Hematopoietic multipotent progenitor cell treated with erythropoietin and hydrocortisone succinate and interleukin-3 and kit ligand, for 4 days (in vitro differentiated cells): ENCODE data around the gene STIL.
"Not testable (repeated sequence)": the region's sequence is repeated elsewhere in the genome, so short reads cannot be mapped to it uniquely, and the experiment has no call there.

Experiments
- DNase-seq: peaks from one replicate; pipeline ENCODE4 v3.0.0-alpha.2; 2015

STIL gene

DNA sequence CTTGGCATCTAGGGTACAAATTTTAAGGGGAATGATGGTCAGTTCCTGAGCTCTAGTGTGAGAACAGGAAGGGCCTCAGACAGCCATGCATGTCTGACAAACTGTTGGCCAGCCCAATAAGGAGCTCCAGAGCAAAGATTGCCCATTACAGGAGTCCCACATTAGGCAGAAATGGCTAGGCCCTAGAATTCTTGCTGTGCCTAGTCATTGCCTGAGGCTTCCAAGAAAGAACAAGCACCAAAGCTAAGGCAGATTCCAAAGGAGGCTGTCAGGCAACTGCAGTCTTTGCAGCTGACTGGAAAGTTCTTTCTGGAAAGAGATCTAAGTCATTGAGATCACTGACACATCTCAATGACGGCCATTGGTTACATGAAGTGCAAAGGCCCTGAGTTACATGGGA, 3.9 kb upstream of the STIL start:
- DNase-seq = no peak

DNA sequence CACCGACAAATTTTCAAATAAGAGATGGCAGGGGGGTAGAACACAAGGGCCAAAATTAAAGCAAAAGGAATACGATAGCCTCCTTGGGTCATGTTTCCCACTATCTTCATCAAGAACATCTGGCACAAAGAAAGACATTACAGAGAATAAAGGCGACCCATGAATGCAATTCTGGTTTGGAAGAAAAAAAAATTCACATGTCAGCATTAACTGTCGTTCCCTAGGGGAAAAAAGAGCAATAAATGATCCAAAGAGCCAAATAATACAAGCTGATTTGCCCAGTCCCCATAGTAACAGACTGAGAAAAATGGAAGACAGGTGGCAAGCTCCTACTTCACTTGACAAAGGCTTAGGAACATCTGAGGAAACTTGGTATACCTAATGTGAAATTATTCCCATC, 4.5 kb downstream of the STIL start:
- DNase-seq = no peak

DNA sequence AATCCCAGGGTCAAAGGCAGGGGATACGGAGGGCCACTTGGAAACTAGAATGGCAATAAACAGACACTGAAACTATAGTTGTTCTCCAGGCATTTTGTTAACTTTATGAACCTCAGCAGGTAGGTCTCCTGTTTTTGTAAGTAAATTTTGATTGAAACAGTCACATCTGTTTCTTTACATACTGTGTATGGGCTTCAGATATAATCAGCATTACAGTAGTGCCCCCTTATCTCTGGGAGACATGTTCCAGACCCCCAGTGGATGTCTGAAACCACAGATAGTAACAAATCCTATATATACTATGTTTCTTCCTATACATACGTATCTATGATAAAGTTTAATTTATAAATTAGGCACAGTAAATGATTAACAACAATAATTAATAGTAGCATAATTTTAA, 11.5 kb downstream of the STIL start:
- DNase-seq = peak; percentile 11

DNA sequence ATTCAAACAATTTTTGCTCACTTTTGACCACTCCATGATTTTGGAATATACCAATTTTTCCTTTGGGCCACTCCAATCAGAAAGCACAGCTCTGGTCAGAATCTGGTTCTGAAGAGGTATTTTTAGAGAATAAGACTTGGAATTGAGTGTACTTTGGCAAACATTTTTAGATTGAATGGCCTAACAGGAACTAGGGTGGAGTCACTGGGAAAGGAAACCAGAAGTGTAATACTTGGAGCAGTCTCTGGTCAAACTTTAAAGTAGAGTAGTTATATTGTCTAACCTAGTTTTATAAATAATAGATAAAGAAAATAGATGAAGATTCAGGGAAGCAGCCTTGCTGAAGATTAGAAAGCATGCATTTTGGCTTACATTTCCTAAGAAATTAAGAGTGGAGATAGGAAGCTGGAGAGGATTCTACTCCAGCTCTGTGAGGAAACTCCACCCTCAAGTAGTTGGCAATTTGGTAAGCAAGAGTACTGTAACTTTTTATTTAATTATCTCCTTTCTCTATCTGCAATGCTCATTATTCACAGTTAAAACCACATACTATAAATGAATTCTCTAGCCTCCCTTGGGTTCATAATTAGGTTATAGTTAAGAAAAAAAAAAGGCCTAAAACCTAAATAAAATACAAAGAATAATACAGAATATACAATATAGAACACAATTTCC, 15.8 kb downstream of the STIL start:
- no peak for DNase-seq

DNA sequence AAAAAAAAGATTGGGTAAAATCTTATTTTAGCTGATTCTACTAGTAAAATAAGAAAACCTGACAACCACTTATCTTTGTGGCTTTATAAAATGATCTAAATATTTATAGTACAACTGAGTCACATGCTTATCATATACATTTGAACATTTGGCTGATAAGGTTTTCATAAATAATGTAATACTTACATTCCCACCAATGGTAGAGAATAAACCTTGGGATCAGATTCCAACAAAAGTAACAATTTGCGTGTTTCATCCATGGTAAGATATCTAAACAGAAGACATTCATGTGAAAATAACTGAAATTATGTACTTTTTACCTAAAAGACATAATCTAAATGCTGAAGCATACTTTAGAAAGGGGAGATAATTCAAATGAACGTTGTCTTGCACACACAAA, 18.4 kb downstream of the STIL start:
- no peak for DNase-seq

DNA sequence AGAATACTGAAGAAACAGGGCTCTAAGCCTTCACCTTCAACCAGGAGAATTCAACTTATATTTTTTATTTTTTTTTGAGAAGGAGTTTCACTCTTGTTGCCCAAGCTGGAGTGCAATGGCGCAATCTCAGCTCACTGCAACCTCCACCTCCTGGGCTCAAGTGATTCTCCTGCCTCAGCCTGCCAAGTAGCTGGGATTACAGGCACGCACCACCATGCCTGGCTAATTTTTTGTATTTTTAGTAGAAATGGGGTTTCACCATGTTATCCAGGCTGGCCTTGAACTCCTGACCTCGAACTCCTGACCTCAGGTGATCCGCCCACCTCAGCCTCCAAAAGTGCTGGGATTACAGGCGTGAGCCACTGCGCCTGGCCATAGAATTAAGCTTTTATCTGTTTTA, 19.1 kb downstream of the STIL start:
- DNase-seq = not testable (repeated sequence)

DNA sequence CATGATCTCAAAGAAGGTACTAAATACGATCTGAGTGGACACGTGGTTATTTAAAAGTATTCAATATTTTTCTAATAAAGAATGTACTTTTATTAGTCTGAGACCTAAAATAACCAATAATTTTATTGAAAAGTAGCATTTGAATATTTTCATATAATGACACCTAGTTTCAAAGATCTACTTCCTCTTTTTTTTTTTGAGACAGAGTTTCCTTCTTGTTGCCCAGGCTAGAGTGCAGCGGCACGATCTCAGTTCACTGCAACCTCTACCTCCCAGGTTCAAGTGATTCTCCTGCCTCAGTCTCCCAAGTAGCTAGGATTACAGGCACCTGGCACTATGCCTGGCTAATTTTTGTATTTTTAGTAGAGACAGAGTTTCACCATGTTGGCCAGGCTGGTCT, 25.8 kb downstream of the STIL start:
- peak; percentile 54 for DNase-seq

DNA sequence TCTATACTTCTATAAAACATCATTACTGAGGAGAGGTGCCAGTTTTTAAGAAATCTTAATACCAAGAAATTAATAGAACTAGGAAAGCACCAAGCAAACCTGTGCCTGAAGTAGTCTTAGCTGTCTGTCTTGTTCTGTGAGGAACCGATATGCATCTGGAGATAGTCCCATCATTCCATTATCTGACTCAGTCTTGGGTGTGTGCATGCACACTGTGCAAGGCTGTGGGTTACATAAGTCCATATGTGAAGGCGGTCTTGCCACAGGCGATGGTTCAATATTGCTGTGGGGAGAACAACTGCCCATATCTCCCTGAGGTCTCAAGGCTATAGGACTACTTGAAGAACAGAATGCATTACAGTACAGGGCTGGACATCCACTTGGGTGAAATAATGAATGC, 33.8 kb downstream of the STIL start:
- DNase-seq = no peak

DNA sequence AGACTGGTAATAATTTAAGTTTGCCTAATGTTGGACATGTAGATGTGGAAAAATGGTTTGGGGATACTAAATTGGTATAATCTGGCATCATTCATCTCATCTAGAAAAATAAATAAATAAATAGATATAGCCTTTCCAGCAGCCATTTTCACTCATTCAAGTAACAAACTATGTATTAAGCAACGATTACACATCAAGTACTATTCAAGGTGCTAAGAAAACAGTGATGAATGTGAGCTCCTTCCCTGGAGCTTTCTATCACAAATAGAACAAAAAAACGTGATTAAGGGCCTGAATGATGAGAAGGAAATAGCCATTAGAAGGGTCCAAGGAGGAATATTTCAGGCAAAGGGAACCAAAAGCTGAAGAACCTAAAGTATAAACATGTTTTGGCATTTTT, 37.1 kb downstream of the STIL start:
- no peak for DNase-seq

DNA sequence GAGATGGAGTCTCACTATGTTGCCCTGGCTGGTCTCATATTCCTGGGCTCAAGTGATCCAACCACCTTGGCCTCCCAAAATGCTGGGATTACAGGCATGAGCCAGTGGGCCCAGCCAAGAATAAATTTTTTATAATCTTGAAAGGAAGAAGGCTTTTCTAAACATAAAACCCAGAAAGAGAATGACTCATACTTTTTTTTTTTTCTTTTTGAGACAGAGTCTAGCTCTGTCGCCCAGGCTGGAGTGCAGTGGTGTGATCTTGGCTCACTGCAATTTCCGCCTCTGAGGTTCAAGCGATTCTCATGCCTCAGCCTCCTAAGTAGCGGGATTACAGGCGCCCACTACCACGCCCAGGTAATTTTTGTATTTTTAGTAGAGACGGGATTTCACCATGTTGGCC, 38.1 kb downstream of the STIL start:
- not testable (repeated sequence) for DNase-seq

DNA sequence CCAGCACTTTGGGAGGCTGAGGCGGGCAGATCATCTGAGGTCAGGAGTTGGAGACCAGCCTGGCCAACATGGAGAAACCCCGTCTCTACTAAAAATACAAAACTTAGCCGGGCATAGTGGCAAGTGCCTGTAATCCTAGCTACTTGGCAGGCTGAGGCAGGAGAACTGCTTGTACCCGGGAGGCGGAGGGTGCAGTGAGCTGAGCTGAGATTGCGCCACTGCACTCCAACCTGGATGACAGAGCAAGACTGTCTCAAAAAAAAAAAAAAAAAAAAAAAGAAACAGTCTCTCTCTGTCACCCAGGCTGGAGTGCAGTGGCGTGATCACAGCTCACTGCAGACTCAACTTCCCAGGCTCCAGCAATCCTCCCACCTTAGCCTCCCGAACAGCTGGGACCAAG, 48.4 kb downstream of the STIL start:
- DNase-seq = not testable (repeated sequence)

DNA sequence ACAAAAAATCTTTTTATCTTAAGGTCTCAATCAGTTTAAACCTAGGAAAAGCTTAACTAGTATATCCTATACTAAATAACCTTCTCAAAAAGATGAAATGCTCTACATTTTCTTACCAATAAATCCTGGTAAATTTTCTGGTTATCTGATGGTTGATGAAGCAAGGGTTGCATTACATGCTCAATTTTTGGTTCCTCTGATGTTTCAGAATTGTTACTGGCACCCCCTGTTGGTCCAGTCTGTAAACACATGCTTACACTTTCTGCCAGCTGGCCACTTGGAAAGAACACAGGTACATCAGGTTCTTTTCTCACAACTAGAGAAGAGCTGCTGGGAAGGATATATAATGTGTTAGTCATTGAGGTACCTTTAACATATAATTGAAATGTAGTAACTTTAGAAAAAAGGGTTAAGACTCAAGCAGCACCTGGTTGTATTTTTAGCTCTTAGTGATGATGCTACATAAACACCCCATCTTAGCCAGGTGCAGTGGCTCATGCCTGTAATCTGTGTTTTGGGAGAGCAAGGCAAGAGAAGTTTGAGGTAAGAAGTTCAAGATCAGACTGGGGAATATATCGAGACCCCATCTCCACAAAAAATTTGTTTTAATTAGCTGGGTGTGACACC, 51.0 kb downstream of the STIL start:
- DNase-seq = peak; percentile 88

DNA sequence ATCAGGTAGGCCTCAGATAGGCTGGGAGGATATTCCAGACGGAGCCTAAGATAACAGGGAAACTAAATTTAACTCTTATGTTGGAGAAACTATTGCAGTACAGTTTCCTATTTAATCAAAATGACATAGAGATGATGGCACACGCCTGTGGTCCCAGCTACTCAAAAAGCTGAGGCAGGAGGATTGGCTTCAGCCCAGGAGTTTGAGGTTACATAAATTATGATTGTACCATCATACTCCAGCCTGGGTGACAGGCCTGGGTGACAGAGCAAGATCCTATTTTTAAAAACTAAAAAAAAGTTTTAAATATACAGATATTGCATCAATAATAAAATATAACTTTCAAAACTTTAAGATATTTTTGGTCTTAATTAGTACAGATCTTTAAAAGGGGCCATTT, 56.7 kb downstream of the STIL start:
- peak; percentile 72 for DNase-seq

DNA sequence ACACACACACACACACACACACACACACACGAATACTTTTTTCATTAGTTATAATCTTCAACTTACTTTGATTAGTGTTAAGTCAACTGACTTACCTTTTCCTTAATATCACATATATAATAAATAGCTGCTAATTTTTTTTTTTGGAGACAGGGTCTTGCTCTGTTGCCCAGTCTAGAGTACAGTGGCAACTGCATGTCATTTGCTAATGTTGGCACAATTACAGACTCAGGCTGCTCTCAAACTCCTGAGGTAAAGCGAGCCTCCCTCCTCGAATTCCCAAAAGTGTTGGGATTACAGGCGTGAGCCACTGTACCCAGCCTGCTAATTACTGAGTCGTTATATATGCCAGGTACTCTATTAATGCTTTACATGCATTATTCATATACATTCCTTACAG, 61.2 kb downstream of the STIL start:
- no peak for DNase-seq

DNA sequence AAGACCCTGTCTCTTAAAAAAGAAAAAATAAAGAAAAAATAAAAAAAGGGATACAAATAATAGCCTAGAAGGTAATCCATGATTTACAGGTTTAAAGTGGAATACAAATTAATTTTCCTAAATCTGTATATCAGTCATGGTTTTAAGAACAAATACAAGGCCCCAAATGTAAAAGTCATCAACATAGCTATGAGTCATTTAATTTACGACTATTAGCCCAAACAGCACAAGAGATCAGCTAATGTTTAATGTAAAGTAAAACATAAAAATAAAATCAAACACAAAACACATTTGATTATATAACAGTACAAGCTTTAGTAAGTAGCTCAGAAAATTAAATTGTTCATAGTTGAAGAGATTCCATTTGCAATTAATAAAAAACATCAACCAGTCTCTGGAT, 61.6 kb downstream of the STIL start:
- DNase-seq = no peak

DNA sequence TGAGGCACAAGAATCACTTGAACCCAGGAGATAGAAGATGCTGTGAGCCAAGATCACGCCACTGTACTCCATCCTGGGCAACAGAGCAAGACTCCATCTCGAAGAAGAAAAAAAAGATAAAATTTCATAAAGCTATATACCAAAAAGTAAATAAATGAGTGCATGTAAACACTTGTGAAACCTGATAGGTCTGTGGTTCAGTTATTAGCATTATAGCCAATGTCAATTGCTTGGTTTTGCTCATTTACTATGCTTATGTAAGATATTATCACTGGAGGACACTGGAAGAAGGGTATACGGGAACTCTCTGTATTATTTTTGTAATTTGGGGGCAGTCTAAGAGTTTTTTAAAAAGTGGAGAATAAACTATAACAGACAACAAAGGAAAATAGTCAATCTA, 64.2 kb downstream of the STIL start:
- no peak for DNase-seq

DNA sequence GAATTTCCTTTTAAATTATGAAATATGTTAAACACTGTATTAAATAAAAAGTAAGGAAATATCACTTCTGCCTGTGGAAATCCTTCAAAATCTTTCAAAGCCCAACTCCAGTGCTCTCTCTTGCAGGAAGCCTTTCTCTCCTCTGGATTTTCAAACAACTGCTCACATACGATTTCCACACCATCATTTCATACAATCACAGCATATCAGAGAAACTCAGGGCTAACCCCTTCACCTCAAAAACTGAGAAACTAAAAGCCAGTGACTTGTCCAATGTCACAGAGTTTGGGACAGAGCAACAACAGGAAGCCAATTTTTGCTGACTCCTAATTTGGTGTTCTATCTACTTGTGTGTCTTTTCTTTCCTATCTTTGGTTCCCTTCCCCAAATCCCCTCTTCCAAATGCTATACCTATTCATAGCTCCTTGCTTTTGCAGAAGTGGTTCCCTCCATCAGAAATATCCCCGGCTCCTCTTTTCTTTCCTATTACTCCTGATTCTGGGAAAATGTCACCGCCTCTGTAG, 69.5 kb downstream of the STIL start:
- no peak for DNase-seq

DNA sequence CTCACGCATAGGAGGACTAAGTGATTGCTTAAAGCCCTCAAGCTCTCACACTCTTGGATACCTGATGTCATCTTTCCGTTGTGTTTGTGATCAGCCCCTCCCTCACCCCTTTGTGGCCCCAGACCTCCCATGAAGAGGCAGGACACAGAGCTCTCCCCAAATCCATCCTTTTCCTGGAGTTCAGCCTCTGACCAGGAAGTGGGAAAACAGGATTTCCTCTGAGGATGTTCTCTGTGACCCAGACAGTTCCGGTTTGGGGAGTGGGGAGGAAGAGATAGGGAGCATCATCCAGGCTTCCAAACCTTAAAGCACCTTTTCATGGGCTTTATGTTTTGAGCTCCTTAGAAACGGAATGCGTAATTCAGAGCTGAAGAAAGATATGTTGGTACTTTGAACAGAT, 70.0 kb downstream of the STIL start:
- no peak for DNase-seq

DNA sequence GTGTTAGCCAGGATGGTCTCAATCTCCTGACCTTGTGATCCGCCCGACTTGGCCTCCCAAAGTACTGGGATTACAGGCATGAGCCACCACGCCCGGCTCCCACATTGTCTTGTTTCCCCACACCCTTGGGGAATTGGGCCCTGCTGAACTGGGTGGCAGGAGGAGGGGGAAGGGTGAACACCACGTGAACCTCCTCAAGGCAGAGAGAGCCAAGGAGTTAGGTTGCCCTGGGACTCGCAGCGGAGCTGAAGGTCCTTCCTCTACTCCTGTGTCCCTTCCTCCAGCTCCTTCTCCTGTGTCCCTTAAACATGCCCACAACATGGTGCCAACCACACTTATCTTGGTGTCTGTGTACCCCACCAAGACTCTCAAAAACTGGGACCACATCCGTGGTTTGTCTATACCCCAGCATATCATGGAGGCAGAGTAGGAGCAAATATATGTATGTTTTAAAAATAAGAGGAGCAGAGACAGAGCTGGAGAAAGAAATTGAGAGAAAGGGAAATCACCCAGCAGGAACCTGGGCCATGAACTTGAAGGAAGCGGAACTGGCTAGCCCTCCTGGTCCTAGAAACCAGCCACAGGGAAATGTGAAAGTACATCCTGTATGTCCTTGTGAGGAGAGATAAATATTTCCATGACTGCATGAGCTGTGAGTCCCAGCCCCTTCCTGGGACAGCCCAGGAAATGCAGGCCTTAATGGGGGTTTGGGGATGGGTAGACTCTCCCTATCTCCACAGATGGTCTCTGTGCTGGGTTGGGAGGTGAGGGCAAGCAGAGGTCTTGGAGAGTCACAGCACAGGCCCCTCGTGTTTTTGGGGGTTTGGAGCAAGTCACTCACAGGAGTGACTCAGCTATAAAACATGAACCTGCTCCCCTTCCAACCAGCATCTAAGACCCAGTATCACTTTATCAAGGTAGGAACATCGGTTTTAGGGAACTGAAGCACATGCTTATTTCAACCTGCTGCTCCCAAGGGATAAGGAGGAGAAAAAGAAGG, 72.5 kb downstream of the STIL start:
- DNase-seq = peak; percentile 69

DNA sequence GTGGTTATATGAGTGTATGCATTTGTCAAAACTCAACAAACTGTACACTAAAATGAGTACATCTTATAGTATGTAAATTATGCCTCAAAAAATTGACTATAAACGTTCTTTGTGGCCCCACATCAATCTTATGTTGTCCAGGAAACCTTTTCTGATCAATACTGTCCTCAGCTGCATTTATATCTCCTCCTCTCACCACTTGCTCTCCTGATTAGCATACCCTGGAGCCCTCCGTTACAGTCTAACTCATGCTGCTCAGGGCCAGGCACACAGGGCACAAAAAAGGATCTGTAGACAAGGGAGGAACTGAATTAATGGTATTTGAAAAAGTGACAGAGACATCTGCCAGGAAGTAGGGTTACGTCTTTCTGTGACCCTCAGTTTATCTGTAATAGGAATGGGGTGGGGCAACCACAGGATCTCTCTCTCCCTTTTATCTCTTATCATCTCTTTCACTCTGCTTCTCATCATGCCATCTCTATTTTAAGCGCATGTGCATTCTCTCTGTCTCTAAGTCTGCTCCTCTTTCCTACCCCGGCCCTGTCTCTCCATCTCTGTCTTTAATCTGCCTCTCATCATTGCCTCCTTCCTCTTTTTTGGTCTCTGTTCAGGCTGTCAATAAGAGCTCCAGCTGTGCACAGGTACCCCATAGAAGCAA, 74.9 kb downstream of the STIL start:
- DNase-seq = peak; percentile 78

DNA sequence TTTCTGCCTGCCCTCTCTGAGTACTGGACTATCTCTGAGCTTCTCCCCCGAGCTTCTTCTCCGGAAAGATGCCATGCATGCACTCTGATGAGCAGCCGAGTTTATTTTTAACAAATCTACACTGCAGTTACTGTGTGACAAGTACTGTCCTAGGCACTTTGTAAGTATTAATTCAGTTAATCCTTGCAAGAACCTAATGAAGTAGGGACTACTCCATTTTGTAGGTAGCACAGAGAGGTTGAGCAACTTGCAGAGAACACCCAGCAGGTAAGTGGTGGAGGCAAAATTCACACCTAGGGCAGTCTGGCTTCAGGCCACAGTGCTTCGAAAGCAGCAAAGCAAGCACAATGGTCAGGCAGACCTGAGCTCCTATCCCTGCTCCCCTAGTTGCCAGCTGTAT, 78.1 kb downstream of the STIL start:
- DNase-seq = no peak

DNA sequence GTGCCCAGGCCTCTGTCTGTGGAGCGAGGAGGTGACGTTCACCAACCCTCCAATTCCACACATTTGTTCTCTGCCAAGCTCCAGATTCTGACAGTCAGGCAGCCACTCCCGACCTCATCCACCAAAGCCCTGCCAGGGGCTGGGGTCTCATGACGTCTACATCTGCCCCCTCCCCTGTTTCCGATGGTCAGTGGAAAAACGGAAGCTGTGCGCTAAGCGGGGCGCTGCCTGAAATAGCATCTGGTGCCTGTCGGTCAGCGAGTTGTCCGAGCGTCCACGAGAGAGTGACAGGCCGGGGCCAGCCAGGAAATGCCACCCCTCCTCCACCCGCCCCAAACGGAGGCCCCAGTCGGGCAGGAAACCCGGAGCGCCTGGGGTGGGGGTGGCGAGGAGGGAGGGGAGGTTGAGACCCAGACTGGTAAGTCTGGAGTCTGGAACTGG, 78.7 kb downstream of the STIL start:
- DNase-seq = peak; percentile 72

DNA sequence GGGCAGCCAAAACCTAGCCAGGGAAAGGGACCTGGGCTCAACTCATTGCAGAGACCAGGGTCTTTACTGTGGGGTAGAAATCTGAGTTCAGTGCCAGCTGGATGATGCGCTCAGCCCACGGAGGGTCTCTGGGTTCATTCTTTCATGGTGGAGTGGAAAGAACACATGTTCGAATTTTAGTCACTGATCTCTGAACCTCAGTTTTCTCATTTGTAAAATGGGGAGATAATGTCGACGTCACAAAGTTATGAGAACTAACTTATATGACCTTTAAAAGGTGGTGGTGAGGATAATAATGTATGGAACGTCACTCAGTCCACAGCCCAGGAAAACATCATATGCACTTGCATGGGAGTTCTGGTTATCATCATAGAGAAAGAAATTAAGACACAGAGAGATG, 80.8 kb downstream of the STIL start:
- no peak for DNase-seq
